Loucy (cell line): ENCODE data around the gene JAZF1.
A peak's percentile ranks its signal among the peaks of the same experiment; 100 is the strongest.

Experiments used
- H2AFZ ChIP-seq: fragments of 200-600 bp; sonication (generic); 2 replicates; pipeline ENCODE4 v1.6.0; 2016; ENCODE audit warnings: antibody characterized with exemption, mild to moderate bottlenecking, low read length, moderate library complexity
- H3F3A ChIP-seq: fragments of 200-600 bp; 2 replicates; pipeline ENCODE4 v1.6.0; 2016; ENCODE audit warnings: antibody characterized with exemption, low read depth, mild to moderate bottlenecking
- H3K27me3 ChIP-seq: fragments of 200-600 bp; sonication (generic); 2 replicates; pipeline ENCODE4 v1.6.1; 2014; ENCODE audit warnings: low read length, mild to moderate bottlenecking; ENCODE audit not compliant: insufficient read depth, poor library complexity, severe bottlenecking
- H3K36me3 ChIP-seq: fragments of 200-600 bp; sonication (generic); 2 replicates; pipeline ENCODE4 v1.6.1; 2016; ENCODE audit warnings: low read length; ENCODE audit not compliant: insufficient read depth
- H3K4me1 ChIP-seq: fragments of 200-600 bp; sonication (generic); 2 replicates; pipeline ENCODE4 v1.5.1; 2014; ENCODE audit warnings: low read length, mild to moderate bottlenecking; ENCODE audit not compliant: insufficient read depth, poor library complexity, severe bottlenecking
- H3K4me2 ChIP-seq: fragments of 200-600 bp; sonication (generic); 2 replicates; pipeline ENCODE4 v1.6.0; 2014; ENCODE audit warnings: antibody characterized with exemption, low read length, low read depth, mild to moderate bottlenecking; ENCODE audit not compliant: poor library complexity, severe bottlenecking
- H3K4me3 ChIP-seq: fragments of 200-600 bp; sonication (generic); 2 replicates; pipeline ENCODE4 v1.5.1; 2014; ENCODE audit warnings: low read length, mild to moderate bottlenecking, mixed read lengths; ENCODE audit not compliant: poor library complexity, severe bottlenecking
- H3K79me2 ChIP-seq: fragments of 200-600 bp; sonication (generic); 2 replicates; pipeline ENCODE4 v1.6.1; 2014; ENCODE audit warnings: low read length; ENCODE audit not compliant: insufficient read depth
- H3K9ac ChIP-seq: fragments of 200-600 bp; sonication (generic); 2 replicates; pipeline ENCODE4 v1.6.0; 2014; ENCODE audit warnings: mild to moderate bottlenecking, low read depth, low read length, moderate library complexity; ENCODE audit not compliant: poor library complexity, severe bottlenecking
- H3K9me2 ChIP-seq: fragments of 200-600 bp; sonication (generic); replicated peaks from 2 replicates; pipeline ENCODE4 v1.6.1; 2016; ENCODE audit warnings: low read depth, low read length, mixed read lengths
- H3K9me3 ChIP-seq: fragments of 200-600 bp; sonication (generic); 2 replicates; pipeline ENCODE4 v1.6.1; 2014; ENCODE audit warnings: mild to moderate bottlenecking, antibody characterized with exemption, low read length, low read depth; ENCODE audit not compliant: insufficient read depth
- H4K20me1 ChIP-seq: fragments of 200-600 bp; sonication (generic); 2 replicates; pipeline ENCODE4 v1.6.0; 2014; ENCODE audit warnings: antibody characterized with exemption, low read length, mild to moderate bottlenecking; ENCODE audit not compliant: insufficient read depth, poor library complexity, severe bottlenecking
- EZH2phosphoT487 ChIP-seq: fragments of 200-600 bp; IDR thresholded peaks from 2 replicates; pipeline ENCODE4 v1.6.1; 2018; ENCODE audit warnings: antibody characterized with exemption, mild to moderate bottlenecking, moderate library complexity, borderline replicate concordance
- TF ChIP-seq, protein P1 (sequence below): fragments of 200-600 bp; sonication (generic); conservative IDR thresholded peaks from 2 replicates; pipeline ENCODE4 v1.5.1; 2014; ENCODE audit warnings: mild to moderate bottlenecking, antibody characterized with exemption, low read length

JAZF1 gene

DNA sequence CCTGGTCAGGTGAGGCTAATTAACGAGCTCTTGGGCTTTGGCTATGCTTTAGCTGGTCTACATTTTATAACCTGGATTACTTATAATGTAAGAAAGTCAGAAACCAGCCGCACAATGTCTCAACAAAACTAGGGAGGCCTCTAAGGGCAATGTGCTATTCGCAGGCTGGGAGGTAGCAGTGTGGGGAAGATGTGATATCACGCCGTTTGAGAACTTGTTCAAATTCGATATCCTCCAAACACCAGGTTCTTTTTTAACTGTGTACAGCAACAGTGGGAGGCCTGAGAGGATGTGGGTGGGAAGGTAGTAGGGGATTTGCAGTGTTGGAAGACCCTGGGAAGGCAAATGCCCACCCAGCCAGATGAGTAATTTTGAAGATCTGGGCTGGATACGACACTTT lies 184.5 kb downstream of the JAZF1 start:
- TF ChIP-seq, protein P1, sequence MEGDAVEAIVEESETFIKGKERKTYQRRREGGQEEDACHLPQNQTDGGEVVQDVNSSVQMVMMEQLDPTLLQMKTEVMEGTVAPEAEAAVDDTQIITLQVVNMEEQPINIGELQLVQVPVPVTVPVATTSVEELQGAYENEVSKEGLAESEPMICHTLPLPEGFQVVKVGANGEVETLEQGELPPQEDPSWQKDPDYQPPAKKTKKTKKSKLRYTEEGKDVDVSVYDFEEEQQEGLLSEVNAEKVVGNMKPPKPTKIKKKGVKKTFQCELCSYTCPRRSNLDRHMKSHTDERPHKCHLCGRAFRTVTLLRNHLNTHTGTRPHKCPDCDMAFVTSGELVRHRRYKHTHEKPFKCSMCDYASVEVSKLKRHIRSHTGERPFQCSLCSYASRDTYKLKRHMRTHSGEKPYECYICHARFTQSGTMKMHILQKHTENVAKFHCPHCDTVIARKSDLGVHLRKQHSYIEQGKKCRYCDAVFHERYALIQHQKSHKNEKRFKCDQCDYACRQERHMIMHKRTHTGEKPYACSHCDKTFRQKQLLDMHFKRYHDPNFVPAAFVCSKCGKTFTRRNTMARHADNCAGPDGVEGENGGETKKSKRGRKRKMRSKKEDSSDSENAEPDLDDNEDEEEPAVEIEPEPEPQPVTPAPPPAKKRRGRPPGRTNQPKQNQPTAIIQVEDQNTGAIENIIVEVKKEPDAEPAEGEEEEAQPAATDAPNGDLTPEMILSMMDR: no peak
- TF ChIP-seq EZH2phosphoT487: no peak
- Histone ChIP-seq H4K20me1 (peaks cover 5% of the 10 kb centered on the region), H3K4me2 (no peak overlapping the region), H3K4me1 (peaks cover 47% of the 10 kb centered on the region), H3K4me3 (no peak overlapping the region), H3K27me3 (no peaks in the 10 kb centered on the region), H3K79me2 (no peaks in the 10 kb centered on the region), H3K9me2 (no peaks in the 10 kb centered on the region), H3K9ac (no peak overlapping the region), H3K9me3 (no peaks in the 10 kb centered on the region), H3K36me3 (no peaks in the 10 kb centered on the region), H3F3A (peaks cover 3% of the 10 kb centered on the region; the same call in 1 of the 2 replicates), H2AFZ (no peak overlapping the region)

DNA sequence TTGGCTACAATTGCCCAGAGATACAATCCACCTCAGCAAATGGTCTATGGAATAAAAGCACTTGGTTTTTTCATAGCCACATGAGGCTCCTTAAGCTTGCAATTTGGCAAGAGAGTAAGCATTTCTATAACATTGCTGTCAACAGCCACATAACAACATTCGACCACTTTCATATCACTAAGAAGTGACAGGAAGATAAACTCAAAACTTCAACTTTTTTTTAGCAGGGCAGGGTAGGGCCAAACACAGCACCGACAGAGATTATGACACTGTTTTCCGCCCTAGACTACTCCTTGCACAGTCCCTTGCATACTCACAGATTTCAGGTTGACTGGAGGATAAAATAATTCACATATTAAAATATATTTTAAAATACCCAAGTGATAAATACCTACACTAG lies 185.4 kb downstream of the JAZF1 start:
- no peaks in the 10 kb centered on the region for H3K36me3 ChIP-seq
- no peak for TF ChIP-seq EZH2phosphoT487
- TF ChIP-seq, protein P1: no peak
- no peaks in the 10 kb centered on the region for H3K79me2 ChIP-seq
- H3K9ac ChIP-seq: no peak overlapping the region
- peaks cover 3% of the 10 kb centered on the region; the same call in 1 of the 2 replicates for H3F3A ChIP-seq
- no peaks in the 10 kb centered on the region for H3K27me3 ChIP-seq
- H3K4me2 ChIP-seq: peak overlapping the region; percentile 71
- H3K4me1 ChIP-seq: peaks cover 47% of the 10 kb centered on the region
- no peaks in the 10 kb centered on the region for H3K9me3 ChIP-seq
- H4K20me1 ChIP-seq: peaks cover 5% of the 10 kb centered on the region
- H3K9me2 ChIP-seq: no peaks in the 10 kb centered on the region
- H3K4me3 ChIP-seq: peak overlapping the region; percentile 26
- H2AFZ ChIP-seq: no peak overlapping the region

DNA sequence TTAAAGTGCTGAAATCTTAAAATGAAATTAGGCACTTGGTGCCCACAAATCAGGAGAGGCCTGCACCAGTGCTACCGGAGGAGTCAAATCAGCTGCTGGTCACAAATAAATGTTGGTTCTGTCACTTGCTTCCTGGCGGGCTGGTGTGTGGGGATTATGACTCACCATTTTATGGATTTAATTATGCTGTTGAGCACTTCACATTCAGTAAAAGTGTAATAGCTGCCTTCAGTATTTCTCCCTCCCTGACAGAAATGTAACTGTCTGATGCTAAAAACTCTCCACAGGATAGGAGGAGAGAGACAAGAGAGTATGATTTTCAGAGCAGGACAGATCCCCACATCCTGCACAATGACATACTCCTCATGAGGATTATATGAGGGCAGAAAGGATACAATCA lies 186.0 kb downstream of the JAZF1 start:
- H3K9ac ChIP-seq: no peak overlapping the region
- H4K20me1 ChIP-seq: peaks cover 5% of the 10 kb centered on the region
- H3F3A ChIP-seq: peaks cover 3% of the 10 kb centered on the region; the same call in 1 of the 2 replicates
- H3K36me3 ChIP-seq: no peaks in the 10 kb centered on the region
- TF ChIP-seq EZH2phosphoT487: no peak
- TF ChIP-seq, protein P1: no peak
- H3K79me2 ChIP-seq: no peaks in the 10 kb centered on the region
- peaks cover 47% of the 10 kb centered on the region for H3K4me1 ChIP-seq
- H3K27me3 ChIP-seq: no peaks in the 10 kb centered on the region
- H2AFZ ChIP-seq: no peak overlapping the region
- H3K4me3 ChIP-seq: peak overlapping the region; percentile 26
- H3K9me3 ChIP-seq: no peaks in the 10 kb centered on the region
- H3K9me2 ChIP-seq: no peaks in the 10 kb centered on the region
- H3K4me2 ChIP-seq: peak overlapping the region; percentile 71
